ENCODE data around the gene PDS5A. TPM values are rescaled to one million over a fixed set of nuclear protein-coding genes. Genes with fewer than 3 reads are reported as not detected.
"Not testable (repeated sequence)": the region's sequence is repeated elsewhere in the genome, so short reads cannot be mapped to it uniquely, and the experiment has no call there.

The PDS5A gene
- total RNA-seq, 1 donor from 2014 or later = 71.8 TPM

DNA sequence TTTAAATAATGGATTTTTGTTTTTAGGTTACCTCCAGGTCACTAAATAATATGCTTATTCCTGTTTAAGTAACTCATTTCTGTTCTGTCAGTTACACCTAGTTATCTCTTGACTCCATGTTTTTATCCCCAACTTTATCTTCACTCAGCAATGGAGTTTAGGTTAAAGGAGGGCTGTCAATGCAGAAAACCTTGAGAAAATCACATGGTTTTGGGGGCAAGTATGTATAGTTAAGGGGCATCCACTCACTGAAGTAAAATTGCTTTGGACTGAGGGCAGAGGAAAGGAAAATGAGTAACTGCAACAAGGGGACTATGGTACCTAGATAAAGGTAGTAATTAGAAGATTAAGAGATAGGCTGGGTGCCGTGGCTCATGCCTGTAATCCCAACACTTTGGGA lies 192.6 kb downstream of the PDS5A start:
- no peak for DNase-seq (ENCODE audit: extremely low read depth, low read depth, low spot score)

DNA sequence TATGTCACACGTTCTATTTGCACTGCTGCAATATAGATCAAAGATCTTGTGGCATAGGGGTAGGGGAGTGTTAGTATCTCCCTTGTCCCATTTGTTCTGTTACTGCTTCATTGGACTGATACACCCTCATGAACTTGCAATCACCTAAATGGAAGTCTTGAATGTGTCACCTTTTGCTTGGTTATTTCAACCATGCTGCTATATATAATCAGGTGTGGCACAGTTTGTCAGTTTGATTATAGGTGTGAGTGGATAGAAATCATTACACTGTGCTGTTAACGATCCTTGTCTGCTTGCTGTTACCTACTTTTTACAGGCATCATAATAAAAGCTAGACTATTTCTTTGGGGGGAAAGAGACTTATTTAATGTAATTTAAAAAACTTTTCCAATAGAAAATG lies 195.7 kb downstream of the PDS5A start:
- DNase-seq (ENCODE audit: extremely low read depth, low read depth, low spot score) = not testable (repeated sequence)

Other genes starting within 250 kb of the PDS5A start
- 4.4 and 5.3 TPM in 2 replicates for gene N4BP2, start 78.9 kb upstream of the PDS5A start, total RNA-seq
- 0.82 TPM in 1 of 2 replicates, not detected in the other for gene RHOH, start 219.1 kb upstream of the PDS5A start, total RNA-seq